HFF-Myc (cell line): ENCODE measurements around the gene ZBTB33.

Source experiments
- DNase-seq: peaks from one replicate; pipeline ENCODE4 v3.0.0-alpha.2; 2011; ENCODE audit warnings: low read depth; ENCODE audit errors: extremely low read depth
- H3K4me3 ChIP-seq: replicated peaks from 2 replicates; pipeline ENCODE4 v1.5.1; 2011; ENCODE audit warnings: low read depth, mild to moderate bottlenecking, control low read depth, low read length
- CTCF ChIP-seq: IDR thresholded peaks from 2 replicates; pipeline ENCODE4 v1.5.1; 2012; ENCODE audit warnings: mild to moderate bottlenecking, low read depth, low read length, control low read depth; ENCODE audit errors: missing control alignments

Gene ZBTB33

GRCh38 chrX:120223374-120223773 lies 27.2 kb upstream of the ZBTB33 start:
- DNase-seq = no peak
- H3K4me3 ChIP-seq = no peak overlapping the region
- no peak for TF ChIP-seq CTCF

- H3K4me3 ChIP-seq = no peak overlapping the region
- no peak for TF ChIP-seq CTCF
- no peak for DNase-seq
Measured at GRCh38 chrX:120224388-120224787, 26.2 kb upstream of the ZBTB33 start.

- no peak overlapping the region for H3K4me3 ChIP-seq
- DNase-seq = no peak
- no peak for TF ChIP-seq CTCF
Measured at GRCh38 chrX:120228187-120228908, 22.3 kb upstream of the ZBTB33 start.

- H3K4me3 ChIP-seq = no peak overlapping the region
- no peak for TF ChIP-seq CTCF
- no peak for DNase-seq
Measured at GRCh38 chrX:120235284-120235683, 15.3 kb upstream of the ZBTB33 start.

- no peak overlapping the region for H3K4me3 ChIP-seq
- TF ChIP-seq CTCF = no peak
- DNase-seq = no peak
Measured at GRCh38 chrX:120236687-120237479, 13.7 kb upstream of the ZBTB33 start.

- no peak for DNase-seq
- no peak overlapping the region for H3K4me3 ChIP-seq
- TF ChIP-seq CTCF = no peak
Measured at GRCh38 chrX:120238933-120239332, 11.7 kb upstream of the ZBTB33 start.
